ENCODE results near the gene NR4A2.

- no peak for TF ChIP-seq EZH2phosphoT487 (IDR thresholded peaks at IDR 0.05; ENCODE audit: borderline replicate concordance, low read depth, low read length)
- TF ChIP-seq, protein P1, sequence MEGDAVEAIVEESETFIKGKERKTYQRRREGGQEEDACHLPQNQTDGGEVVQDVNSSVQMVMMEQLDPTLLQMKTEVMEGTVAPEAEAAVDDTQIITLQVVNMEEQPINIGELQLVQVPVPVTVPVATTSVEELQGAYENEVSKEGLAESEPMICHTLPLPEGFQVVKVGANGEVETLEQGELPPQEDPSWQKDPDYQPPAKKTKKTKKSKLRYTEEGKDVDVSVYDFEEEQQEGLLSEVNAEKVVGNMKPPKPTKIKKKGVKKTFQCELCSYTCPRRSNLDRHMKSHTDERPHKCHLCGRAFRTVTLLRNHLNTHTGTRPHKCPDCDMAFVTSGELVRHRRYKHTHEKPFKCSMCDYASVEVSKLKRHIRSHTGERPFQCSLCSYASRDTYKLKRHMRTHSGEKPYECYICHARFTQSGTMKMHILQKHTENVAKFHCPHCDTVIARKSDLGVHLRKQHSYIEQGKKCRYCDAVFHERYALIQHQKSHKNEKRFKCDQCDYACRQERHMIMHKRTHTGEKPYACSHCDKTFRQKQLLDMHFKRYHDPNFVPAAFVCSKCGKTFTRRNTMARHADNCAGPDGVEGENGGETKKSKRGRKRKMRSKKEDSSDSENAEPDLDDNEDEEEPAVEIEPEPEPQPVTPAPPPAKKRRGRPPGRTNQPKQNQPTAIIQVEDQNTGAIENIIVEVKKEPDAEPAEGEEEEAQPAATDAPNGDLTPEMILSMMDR (conservative IDR thresholded peaks at IDR 0.05; ENCODE audit: low read length), result no peak
These were observed 17.1 kb upstream of the NR4A2 start for GRCh38 chr2:156349605-156350004.
